Activated gamma-delta T cell (primary cell): ENCODE measurements around the gene TNN.
"Not testable (repeated sequence)": the region's sequence is repeated elsewhere in the genome, so short reads cannot be mapped to it uniquely, and the experiment has no call there.

ENCODE experiments used
- DNase-seq: peaks from one replicate; lab custom pipeline; 2025; lab: John Stamatoyannopoulos, UW
- total RNA-seq, 2 donors: gene quantifications; one replicate each; lab custom pipeline; 2026; lab: John Stamatoyannopoulos, UW

TNN gene
- total RNA-seq = 0 reads per million in 2 donors

- DNase-seq = no peak
Measured at GRCh38 chr1:175067362-175068106, at the start of gene TNN. Gene TNN (plus strand): TSS chr1:175067833. CDS start chr1:175077419, 9,586 bp downstream.

- DNase-seq = no peak
Measured at GRCh38 chr1:175019524-175019923, 48.1 kb upstream of the TNN start.

- DNase-seq = peak; percentile 91
Measured at GRCh38 chr1:175023043-175023921, 44.4 kb upstream of the TNN start, which contains the start of gene MRPS14. Gene MRPS14 (minus strand): TSS chr1:175023425. CDS start chr1:175023408, 17 bp downstream.

- not testable (repeated sequence) for DNase-seq
Measured at GRCh38 chr1:175023922-175024242, 43.8 kb upstream of the TNN start.

- DNase-seq = no peak
Measured at GRCh38 chr1:175024773-175025172, 42.9 kb upstream of the TNN start.

GRCh38 chr1:175033953-175034352, 33.7 kb upstream of the TNN start:
- DNase-seq = no peak

- no peak for DNase-seq
Measured at GRCh38 chr1:175034775-175035174, 32.9 kb upstream of the TNN start.

- DNase-seq = no peak
Measured at GRCh38 chr1:175035865-175036264, 31.8 kb upstream of the TNN start.

- no peak for DNase-seq
Measured at GRCh38 chr1:175036476-175036875, 31.2 kb upstream of the TNN start.

GRCh38 chr1:175037416-175037815, 30.2 kb upstream of the TNN start:
- no peak for DNase-seq

GRCh38 chr1:175040324-175040879, 27.2 kb upstream of the TNN start:
- DNase-seq = no peak

GRCh38 chr1:175042650-175043049, 25.0 kb upstream of the TNN start:
- no peak for DNase-seq

- DNase-seq = no peak
Measured at GRCh38 chr1:175043824-175044223, 23.8 kb upstream of the TNN start.

- not testable (repeated sequence) for DNase-seq
Measured at GRCh38 chr1:175044591-175044990, 23.0 kb upstream of the TNN start.

GRCh38 chr1:175045097-175045496, 22.5 kb upstream of the TNN start:
- DNase-seq = no peak

GRCh38 chr1:175045519-175045918, 22.1 kb upstream of the TNN start:
- DNase-seq = no peak

GRCh38 chr1:175050992-175051391, 16.6 kb upstream of the TNN start:
- no peak for DNase-seq

GRCh38 chr1:175054736-175055135, 12.9 kb upstream of the TNN start:
- DNase-seq = no peak

GRCh38 chr1:175062339-175062738, 5.3 kb upstream of the TNN start:
- DNase-seq = no peak

- no peak for DNase-seq
Measured at GRCh38 chr1:175062858-175063257, 4.8 kb upstream of the TNN start.

GRCh38 chr1:175070818-175071217, 3.2 kb downstream of the TNN start:
- DNase-seq = no peak

GRCh38 chr1:175071276-175071943, 3.8 kb downstream of the TNN start:
- no peak for DNase-seq
